Measurements from ENCODE around the gene MTHFD1L. TPM values are rescaled to one million over a fixed set of nuclear protein-coding genes. Genes with fewer than 3 reads are reported as not detected.

MTHFD1L gene
- total and polyA plus RNA-seq, 2 of the 8 experiments (the other 6 are each of a cell fraction or from before 2014, with no cell fraction given): 29.2 to 105 TPM

DNA sequence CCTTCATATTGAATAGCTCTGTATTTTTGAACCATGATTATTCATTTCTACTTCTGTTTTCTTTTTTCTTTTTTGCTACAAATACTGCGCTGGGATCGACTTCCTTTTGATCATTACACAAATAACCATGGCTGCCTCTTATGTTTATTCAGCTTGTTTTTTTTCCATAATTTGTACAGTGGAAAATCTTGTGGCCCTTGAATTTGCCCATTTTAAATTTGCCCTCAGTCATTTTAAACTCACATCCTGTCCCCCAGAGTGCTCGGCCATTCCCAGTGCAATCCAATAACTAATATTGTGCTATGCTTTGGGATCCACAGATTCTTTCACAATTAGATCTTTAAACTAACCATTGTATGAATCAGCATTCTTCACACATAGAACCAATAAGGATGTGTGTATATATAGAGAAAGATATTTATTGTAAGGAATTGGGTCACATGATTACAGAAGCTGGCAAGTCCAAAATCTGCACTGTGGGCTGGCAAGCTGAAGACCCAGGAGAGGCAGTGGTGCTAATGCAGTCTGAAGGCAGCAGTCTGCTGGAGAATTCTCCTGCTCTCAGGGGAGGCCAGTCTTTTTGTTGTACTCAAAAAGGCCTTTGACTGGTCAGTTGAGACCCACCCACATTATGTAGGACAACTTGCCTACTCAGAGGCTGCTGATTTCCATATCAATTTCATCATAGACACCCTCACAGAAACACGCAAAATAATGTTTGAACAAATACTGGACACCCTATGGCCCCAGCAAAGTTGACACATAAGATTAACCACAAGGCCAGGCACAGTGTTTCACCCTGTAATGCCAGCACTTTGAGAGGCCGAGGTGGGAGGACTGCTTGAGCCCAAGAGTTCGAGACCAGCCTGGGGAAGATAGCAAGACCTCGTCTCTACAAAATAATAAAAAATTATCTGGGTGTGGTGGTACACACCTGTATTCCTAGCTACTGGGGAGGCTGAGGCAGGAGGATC lies 147.1 kb downstream of the MTHFD1L start:
- Histone ChIP-seq H2BK20ac (ENCODE audit: low read length) (no peak overlapping the region), H4K20me1 (replicated peaks in 1 of 2; ENCODE audit: control insufficient read depth in 1 of 2, insufficient read depth in 2 of 2, low read length in 2 of 2) (no peaks in the 10 kb centered on the region), H3K23me2 (ENCODE audit: low read depth, low read length) (0 out of 2 replicates have a peak, but pooled peaks cover 3% of the 10 kb centered on the region), H3K18ac (ENCODE audit: extremely low read depth, low read length) (no peak overlapping the region), H2BK120ac (replicated peaks; ENCODE audit: low read depth, low read length) (no peak overlapping the region), H3K9me3 (ENCODE audit: insufficient read depth in 2 of 2, low read depth in 1 of 2, low read length in 1 of 2) (no peaks in the 10 kb centered on the region), H3K14ac (ENCODE audit: insufficient read length) (no peak overlapping the region), H3K9ac (replicated peaks in 1 of 4; ENCODE audit: extremely low read depth in 1 of 4, low read depth in 3 of 4, low read length in 3 of 4) (no peak overlapping the region), H2BK12ac (ENCODE audit: low read depth, low read length) (no peak overlapping the region), H4K5ac (ENCODE audit: insufficient read length, low read depth, low read length) (no peak overlapping the region), H3K79me2 (ENCODE audit: control insufficient read depth in 1 of 2, insufficient read depth in 2 of 2, low read length in 2 of 2) (no peaks in the 10 kb centered on the region), H3K79me1 (ENCODE audit: low read depth, low read length) (no peaks in the 10 kb centered on the region; the same call in 1 of the 2 replicates), H3K56ac (replicated peaks; ENCODE audit: insufficient read length, low read depth, low read length) (no peak overlapping the region), H3K23ac (ENCODE audit: insufficient read length) (no peak overlapping the region), H3K4ac (replicated peaks; ENCODE audit: insufficient read length, low read depth, low read length) (no peak overlapping the region), H3K4me2 (ENCODE audit: insufficient read depth in 1 of 2, low read depth in 2 of 2, low read length in 2 of 2) (no peak overlapping the region), H3K4me1 (replicated peaks in 1 of 4; ENCODE audit: control insufficient read depth in 3 of 4, insufficient read depth in 4 of 4, low read length in 3 of 4) (peaks cover 0 to 10% (median 7%) of the 10 kb centered on the region in 4 experiments; a peak in 5 of 7 replicates), H3K27me3 (replicated peaks in 1 of 4; ENCODE audit: control insufficient read depth in 3 of 4, extremely low read depth in 1 of 4, insufficient read depth in 3 of 4, low read length in 3 of 4) (no peaks in the 10 kb centered on the region), H2AK5ac (ENCODE audit: low read depth, low read length) (no peak overlapping the region), H3K27ac (ENCODE audit: low read depth, low read length) (no peak overlapping the region), H2BK5ac (ENCODE audit: low read depth, low read length) (no peak overlapping the region), H2AFZ (ENCODE audit: low read length) (no peak overlapping the region), H2BK15ac (ENCODE audit: low read length) (no peak overlapping the region), H4K8ac (ENCODE audit: extremely low read depth, insufficient read depth, low read length) (no peak overlapping the region), H4K91ac (replicated peaks; ENCODE audit: insufficient read length, low read length) (no peak overlapping the region), H3K36me3 (ENCODE audit: control insufficient read depth in 2 of 4, insufficient read depth in 4 of 4, low read length in 3 of 4) (peaks cover 5 to 24% (median 17%) of the 10 kb centered on the region in 4 experiments), H3K4me3 (ENCODE audit: extremely low read depth in 1 of 4, insufficient read depth in 2 of 4, low read depth in 3 of 4, low read length in 4 of 4) (no peak overlapping the region)
- WGBS, 2 experiments (ENCODE audit: extremely low coverage in 1 of 2, insufficient coverage in 1 of 2, insufficient read length in 1 of 2, insufficient replicate concordance in 2 of 2, low coverage in 1 of 2, low lambda C conversion rate in 2 of 2, missing lambda C conversion rate in 1 of 2): 89% methylated on average over 7 of the region's 7 CpGs; no CpG with 5 or more reads in 1 of the 2 experiments
- DNase-seq (ENCODE audit: low read depth in 1 of 2, low spot score in 2 of 2) (no peak), FAIRE-seq (no peak)
- ChIA-PET CTCF (ENCODE audit: partially characterized antibody) (interaction anchor here (0.6 to 11.5 kb wide), 13 partner anchors 13 to 363 kb away, joined by 3 to 133 read pairs (median 4); no protein-coding TSS in a partner anchor), POLR2A (ENCODE audit: partially characterized antibody) (interaction anchor here (0.9 kb wide), 3 partner anchors 69 to 313 kb away, joined by 3 read pairs; no protein-coding TSS in a partner anchor)
- no peak for TF ChIP-seq CBX8 (IDR thresholded peaks at IDR 0.05; ENCODE audit: borderline replicate concordance, low read depth, low read length)
- TF ChIP-seq CREB1 (IDR thresholded peaks at IDR 0.05): no peak
- TF ChIP-seq, protein P1, sequence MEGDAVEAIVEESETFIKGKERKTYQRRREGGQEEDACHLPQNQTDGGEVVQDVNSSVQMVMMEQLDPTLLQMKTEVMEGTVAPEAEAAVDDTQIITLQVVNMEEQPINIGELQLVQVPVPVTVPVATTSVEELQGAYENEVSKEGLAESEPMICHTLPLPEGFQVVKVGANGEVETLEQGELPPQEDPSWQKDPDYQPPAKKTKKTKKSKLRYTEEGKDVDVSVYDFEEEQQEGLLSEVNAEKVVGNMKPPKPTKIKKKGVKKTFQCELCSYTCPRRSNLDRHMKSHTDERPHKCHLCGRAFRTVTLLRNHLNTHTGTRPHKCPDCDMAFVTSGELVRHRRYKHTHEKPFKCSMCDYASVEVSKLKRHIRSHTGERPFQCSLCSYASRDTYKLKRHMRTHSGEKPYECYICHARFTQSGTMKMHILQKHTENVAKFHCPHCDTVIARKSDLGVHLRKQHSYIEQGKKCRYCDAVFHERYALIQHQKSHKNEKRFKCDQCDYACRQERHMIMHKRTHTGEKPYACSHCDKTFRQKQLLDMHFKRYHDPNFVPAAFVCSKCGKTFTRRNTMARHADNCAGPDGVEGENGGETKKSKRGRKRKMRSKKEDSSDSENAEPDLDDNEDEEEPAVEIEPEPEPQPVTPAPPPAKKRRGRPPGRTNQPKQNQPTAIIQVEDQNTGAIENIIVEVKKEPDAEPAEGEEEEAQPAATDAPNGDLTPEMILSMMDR (IDR thresholded peaks at IDR 0.05; ENCODE audit: control extremely low read depth in 1 of 3, insufficient read depth in 1 of 3, low read depth in 1 of 3, low read length in 3 of 3): no peak
- no peak for TF ChIP-seq KDM5A (IDR thresholded peaks at IDR 0.05; ENCODE audit: low read length)
- TF ChIP-seq RXRA (IDR thresholded peaks at IDR 0.05; ENCODE audit: insufficient read depth, low read depth, low read length): no peak
- TF ChIP-seq HDAC2 (IDR thresholded peaks at IDR 0.05; ENCODE audit: borderline replicate concordance in 1 of 2, low read depth in 2 of 2, low read length in 2 of 2): no peak
- TF ChIP-seq, protein P2, sequence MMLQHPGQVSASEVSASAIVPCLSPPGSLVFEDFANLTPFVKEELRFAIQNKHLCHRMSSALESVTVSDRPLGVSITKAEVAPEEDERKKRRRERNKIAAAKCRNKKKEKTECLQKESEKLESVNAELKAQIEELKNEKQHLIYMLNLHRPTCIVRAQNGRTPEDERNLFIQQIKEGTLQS (IDR thresholded peaks at IDR 0.05; ENCODE audit: insufficient read depth, low read depth, low read length): no peak

Measured in H1 (cell line).